GM18520 (cell line): ENCODE results near the gene RING1.

ENCODE experiments used
- ATAC-seq: cut with Tn5 transposase; IDR thresholded peaks from one replicate; pipeline ENCODE4 v1.9.1; 2021; ENCODE audit not compliant: unreplicated experiment

RING1 gene

DNA sequence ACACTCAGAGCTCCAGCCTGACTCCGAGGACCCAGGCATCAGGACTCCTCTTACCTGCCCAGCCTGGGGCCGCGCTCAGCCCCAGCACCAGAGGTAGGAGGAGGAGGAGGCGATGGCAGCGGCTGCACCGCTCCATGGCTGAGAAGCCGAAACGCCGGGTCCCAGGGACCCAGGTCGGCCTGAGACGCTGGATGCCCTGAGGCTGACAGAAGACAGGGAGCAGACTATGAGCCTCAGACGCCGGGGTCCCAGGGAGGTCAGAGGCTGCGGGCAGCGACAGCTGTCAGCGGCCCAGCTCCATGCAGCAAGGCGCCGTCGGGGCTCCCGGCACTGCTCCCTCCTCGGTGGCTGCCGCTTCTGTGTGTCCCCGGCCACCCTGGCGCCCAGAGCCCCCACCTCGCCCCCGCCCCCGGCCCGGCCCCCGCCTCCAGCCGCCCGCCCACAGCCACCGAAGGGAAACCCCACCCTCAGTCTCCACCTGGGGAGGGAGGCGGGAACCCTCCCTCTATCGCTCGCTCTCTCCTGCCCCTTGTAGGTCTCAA is 16.1 kb upstream of the RING1 start, which contains the start of gene COL11A2:
Gene COL11A2, minus strand, starts transcription at position 363 of the 542 bp plus-strand sequence. Its CDS starts 227 bp downstream, at position 136.
- ATAC-seq, result no peak

GRCh38 chr6:33192671-33193602 is 15.4 kb upstream of the RING1 start:
- ATAC-seq, result no peak

- ATAC-seq, result no peak
These were observed 14.7 kb upstream of the RING1 start for GRCh38 chr6:33193619-33194018.

- no peak for ATAC-seq
These were observed 13.8 kb upstream of the RING1 start for GRCh38 chr6:33194431-33194979.

- ATAC-seq, result no peak
These were observed 12.8 kb upstream of the RING1 start for GRCh38 chr6:33195304-33196165.

DNA sequence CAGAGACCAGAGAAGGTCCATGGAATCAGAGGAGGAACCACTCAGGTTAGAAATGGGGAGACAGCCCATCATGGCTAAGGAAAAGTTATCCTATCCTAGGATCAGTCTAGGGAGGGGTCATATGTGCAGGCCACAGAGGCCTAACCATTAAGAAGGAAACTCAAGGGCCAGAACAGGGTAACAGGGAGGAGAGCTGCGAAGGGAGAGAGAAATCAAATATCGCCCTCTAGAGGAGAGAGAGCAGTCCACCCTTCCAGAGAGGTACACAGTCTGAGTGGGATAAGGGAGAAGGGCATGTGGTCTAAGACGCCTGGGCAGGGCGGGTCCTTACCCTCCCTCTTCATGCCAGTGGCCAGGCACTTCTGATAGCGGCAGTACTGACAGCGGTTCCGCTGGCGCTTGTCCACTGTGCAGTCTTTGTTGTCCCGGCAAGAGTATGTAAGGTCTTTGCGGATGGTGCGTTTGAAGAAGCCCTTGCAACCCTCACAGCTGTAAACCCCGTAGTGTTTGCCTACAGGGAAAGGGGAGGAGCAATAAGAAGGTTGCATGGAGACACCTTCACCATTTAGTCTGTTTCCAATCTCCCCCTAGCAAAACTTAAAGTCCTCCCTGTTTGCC is 10.8 kb upstream of the RING1 start:
- ATAC-seq, result no peak

GRCh38 chr6:33198159-33198852 is 10.0 kb upstream of the RING1 start:
- no peak for ATAC-seq

- no peak for ATAC-seq
These were observed 9.4 kb upstream of the RING1 start for GRCh38 chr6:33198853-33199436.

GRCh38 chr6:33199687-33200218 is 8.5 kb upstream of the RING1 start:
- ATAC-seq, result peak; percentile 12

- ATAC-seq, result peak; percentile 37
These were observed 7.8 kb upstream of the RING1 start, which contains the start of the genes RXRB and SLC39A7 for GRCh38 chr6:33200219-33201146. TSS of gene RXRB (minus strand) at chr6:33200665. CDS start at chr6:33200476, 189 bp downstream. TSS of gene SLC39A7 (plus strand) at chr6:33200867. CDS start at chr6:33201246, 379 bp downstream.

- ATAC-seq, result no peak
These were observed 7.2 kb upstream of the RING1 start for GRCh38 chr6:33201147-33201545.

- ATAC-seq, result no peak
These were observed 6.4 kb upstream of the RING1 start for GRCh38 chr6:33201935-33202334.

DNA sequence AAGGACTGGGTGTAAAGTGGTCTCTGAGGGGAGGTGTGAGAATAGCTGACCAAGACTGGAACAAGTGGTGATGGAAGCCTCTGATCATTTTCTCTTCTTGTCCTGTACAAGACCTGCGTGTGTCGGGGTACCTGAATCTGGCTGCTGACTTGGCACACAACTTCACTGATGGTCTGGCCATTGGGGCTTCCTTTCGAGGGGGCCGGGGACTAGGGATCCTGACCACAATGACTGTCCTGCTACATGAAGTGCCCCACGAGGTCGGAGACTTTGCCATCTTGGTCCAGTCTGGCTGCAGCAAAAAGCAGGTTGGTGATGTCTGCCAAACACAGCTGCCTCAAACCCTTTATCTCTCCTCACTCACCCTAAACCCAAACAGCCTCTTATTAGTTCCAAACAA is 5.5 kb upstream of the RING1 start:
- ATAC-seq, result no peak

GRCh38 chr6:33203443-33204164 is 4.7 kb upstream of the RING1 start:
- no peak for ATAC-seq

DNA sequence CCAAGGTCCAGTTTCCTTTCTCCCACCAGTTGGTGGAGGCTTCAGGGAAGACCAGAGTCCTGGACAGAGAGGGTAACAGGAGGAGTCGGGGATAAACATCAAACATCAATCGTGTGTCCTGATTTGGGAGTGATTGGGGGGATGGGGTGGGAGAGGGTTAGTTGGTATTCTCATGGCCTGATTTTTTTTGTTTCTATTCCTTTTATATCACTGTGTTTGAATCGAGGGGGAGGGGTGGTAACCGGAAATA is 4.2 kb upstream of the RING1 start:
- ATAC-seq, result no peak

DNA sequence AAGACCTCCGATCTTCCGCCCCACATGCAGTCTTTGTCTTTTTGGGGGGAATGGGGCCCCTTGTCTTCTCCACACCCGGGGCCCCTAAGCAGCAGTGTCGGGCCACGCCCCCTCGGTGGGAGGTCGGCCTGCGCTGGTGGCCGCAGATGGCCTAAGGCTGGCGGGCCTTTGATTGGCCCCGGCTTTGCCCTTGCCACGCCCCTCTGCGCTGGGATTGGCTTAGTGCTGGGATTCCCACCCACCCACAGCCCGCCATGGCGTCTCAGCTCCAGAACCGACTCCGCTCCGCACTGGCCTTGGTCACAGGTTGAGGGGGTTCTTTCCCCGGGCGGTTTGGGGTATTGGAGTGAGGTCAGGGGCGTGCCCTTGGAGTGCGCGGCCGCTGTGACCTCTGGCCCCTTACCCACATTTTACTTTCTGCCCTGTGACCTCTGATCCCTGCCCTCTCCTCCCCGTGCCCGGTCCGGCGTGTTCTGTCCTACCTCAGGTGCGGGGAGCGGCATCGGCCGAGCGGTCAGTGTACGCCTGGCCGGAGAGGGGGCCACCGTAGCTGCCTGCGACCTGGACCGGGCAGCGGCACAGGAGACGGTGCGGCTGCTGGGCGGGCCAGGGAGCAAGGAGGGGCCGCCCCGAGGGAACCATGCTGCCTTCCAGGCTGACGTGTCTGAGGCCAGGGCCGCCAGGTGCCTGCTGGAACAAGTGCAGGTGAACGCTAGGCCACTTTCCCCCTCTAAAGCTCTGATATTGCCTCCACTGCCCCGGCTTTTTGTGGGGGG is 3.7 kb upstream of the RING1 start, which contains the start of gene HSD17B8:
Gene HSD17B8, plus strand, starts transcription at position 241 of the 776 bp plus-strand sequence. Its CDS starts 14 bp downstream, at position 255.
- peak; percentile 40 for ATAC-seq
